ENCODE data around the gene SLC25A4. TPM values are rescaled to one million over a fixed set of nuclear protein-coding genes. Genes with fewer than 3 reads are reported as not detected.
"Not testable (repeated sequence)": the region's sequence is repeated elsewhere in the genome, so short reads cannot be mapped to it uniquely, and the experiment has no call there.

Gene SLC25A4
- total RNA-seq, 1 donor from 2014 or later: 25.4 TPM

DNA sequence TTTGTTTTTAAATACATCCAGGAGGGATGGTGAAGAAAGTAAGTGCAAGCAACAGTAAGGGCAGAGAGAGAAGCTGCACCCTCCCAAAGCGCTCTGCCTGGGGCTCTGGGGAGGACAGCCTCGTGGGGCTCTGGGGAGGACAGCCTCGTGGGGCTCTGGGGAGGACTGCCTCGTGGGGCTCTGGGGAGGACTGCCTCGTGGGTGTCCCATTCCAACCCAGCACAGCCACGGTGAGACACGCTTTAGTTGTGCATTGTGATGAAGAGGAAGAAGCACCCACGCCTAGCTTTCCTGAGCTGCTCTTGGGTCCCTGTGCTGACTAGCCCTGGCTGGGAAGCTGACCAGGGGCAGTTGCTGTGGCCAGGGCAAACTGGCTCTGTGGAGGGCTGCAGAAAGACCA lies 43.1 kb upstream of the SLC25A4 start:
- Mint-ChIP-seq H3K27me3 (ENCODE audit: low read depth) (peaks cover 4% of the 10 kb centered on the region), H3K27ac (no peak overlapping the region), H3K36me3 (no peaks in the 10 kb centered on the region), H3K4me3 (no peak overlapping the region), H3K9me3 (no peaks in the 10 kb centered on the region), H3K4me1 (peaks cover 5% of the 10 kb centered on the region)
- no peak for DNase-seq (ENCODE audit: low spot score in 2 of 2, unreplicated experiment in 2 of 2)
- TF ChIP-seq, protein P1, sequence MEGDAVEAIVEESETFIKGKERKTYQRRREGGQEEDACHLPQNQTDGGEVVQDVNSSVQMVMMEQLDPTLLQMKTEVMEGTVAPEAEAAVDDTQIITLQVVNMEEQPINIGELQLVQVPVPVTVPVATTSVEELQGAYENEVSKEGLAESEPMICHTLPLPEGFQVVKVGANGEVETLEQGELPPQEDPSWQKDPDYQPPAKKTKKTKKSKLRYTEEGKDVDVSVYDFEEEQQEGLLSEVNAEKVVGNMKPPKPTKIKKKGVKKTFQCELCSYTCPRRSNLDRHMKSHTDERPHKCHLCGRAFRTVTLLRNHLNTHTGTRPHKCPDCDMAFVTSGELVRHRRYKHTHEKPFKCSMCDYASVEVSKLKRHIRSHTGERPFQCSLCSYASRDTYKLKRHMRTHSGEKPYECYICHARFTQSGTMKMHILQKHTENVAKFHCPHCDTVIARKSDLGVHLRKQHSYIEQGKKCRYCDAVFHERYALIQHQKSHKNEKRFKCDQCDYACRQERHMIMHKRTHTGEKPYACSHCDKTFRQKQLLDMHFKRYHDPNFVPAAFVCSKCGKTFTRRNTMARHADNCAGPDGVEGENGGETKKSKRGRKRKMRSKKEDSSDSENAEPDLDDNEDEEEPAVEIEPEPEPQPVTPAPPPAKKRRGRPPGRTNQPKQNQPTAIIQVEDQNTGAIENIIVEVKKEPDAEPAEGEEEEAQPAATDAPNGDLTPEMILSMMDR (IDR thresholded peaks at IDR 0.05; ENCODE audit: unreplicated experiment): no peak

DNA sequence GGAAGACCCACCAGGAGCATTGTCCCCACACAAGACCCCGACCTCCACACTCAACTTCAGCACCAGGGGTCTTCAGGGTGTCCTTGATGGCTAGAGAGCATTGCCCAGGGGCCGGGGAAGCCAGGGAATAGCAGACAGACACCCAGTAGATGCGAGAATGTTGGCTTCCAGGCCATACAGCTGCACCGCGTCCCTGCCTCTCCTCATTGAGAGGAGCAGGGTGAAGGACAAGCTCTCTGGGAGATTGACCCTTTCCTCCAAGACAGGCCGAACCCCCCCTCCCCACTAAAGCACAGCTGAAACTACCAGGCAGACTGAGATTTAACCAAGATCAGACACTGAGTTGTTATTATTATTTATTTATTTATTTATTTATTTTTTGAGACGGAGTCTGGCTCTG lies 42.6 kb upstream of the SLC25A4 start:
- Mint-ChIP-seq H3K4me1 (peaks cover 2% of the 10 kb centered on the region), H3K27me3 (ENCODE audit: low read depth) (peaks cover 4% of the 10 kb centered on the region), H3K9me3 (no peaks in the 10 kb centered on the region), H3K27ac (no peak overlapping the region), H3K36me3 (no peaks in the 10 kb centered on the region), H3K4me3 (no peak overlapping the region)
- no peak for DNase-seq (ENCODE audit: low spot score in 2 of 2, unreplicated experiment in 2 of 2)
- TF ChIP-seq, protein P1 (IDR thresholded peaks at IDR 0.05; ENCODE audit: unreplicated experiment): no peak

DNA sequence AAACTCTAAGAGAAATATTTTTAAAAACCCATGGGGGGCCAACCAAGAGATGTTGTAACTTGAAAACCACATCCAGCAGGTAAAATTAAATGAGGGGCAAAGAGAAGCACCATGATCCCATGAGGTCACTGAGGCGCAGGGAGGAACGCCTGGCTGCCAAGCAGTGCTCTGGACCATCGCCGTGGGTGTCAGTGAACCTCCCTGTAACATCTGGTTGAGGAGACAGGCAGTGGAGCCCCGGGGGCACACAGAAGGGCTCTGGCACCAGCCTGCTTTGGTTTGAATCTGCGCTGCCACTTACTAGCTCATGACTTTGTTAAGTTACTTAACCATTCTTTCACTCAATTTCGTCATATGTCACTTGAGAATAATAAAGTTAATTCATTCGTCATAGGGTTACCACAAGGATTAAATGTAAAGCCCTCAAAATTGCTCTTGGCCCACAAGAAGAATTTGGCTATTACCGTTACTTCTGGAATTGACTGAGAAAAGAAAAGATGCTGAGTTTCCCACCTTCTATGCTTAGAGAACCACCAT lies 41.6 kb upstream of the SLC25A4 start:
- no peak for DNase-seq (ENCODE audit: low spot score in 2 of 2, unreplicated experiment in 2 of 2)
- peaks cover 4% of the 10 kb centered on the region for H3K27me3 Mint-ChIP-seq (ENCODE audit: low read depth)
- TF ChIP-seq, protein P1 (IDR thresholded peaks at IDR 0.05; ENCODE audit: unreplicated experiment): no peak
- H3K27ac Mint-ChIP-seq: no peak overlapping the region
- H3K4me3 Mint-ChIP-seq: no peak overlapping the region
- no peaks in the 10 kb centered on the region for H3K36me3 Mint-ChIP-seq
- H3K9me3 Mint-ChIP-seq: no peaks in the 10 kb centered on the region
- no peaks in the 10 kb centered on the region for H3K4me1 Mint-ChIP-seq

DNA sequence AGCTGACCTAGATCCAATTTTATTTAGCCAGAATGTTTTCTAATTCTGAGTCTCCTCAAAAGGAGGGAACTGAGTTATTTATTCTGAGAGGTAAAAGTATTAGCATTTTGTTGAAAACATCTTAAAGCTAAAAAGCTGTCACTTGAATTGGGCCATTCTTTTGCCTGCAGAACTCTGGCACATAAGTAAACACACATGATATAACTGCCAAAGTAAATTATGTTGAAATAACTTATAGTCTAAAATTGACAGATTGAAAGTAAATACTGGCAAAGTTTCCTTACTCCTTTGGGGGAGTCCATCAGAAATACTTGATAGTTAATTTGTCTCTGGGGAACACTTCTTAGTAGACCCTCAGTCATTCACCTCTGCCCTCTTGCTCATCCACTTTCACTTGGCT lies 38.3 kb upstream of the SLC25A4 start:
- TF ChIP-seq, protein P1 (IDR thresholded peaks at IDR 0.05; ENCODE audit: unreplicated experiment): no peak
- Mint-ChIP-seq H3K27ac (no peak overlapping the region), H3K4me1 (peaks cover 3% of the 10 kb centered on the region), H3K9me3 (no peaks in the 10 kb centered on the region), H3K27me3 (ENCODE audit: low read depth) (peaks cover 4% of the 10 kb centered on the region), H3K4me3 (no peak overlapping the region), H3K36me3 (no peaks in the 10 kb centered on the region)
- no peak for DNase-seq (ENCODE audit: low spot score in 2 of 2, unreplicated experiment in 2 of 2)

DNA sequence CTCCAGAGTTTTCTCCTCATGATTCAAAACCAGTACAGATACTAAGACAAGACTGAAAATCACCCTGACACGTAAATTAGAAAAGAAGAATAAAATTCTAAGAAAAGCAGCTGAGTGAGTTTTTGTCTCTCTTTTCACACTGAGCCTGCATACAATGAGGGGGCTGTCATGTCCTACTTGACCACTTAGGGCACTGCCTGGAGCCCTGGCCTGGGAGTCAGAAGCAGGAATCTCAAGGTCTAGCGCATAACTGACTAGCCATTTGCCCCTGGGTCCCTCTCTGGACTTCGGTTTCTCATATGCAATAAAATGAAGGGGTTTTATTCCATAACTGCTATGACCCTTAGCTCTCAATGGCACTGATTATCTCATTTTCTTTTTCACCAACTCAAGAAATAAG lies 36.7 kb upstream of the SLC25A4 start:
- H3K4me3 Mint-ChIP-seq: no peak overlapping the region
- peaks cover 4% of the 10 kb centered on the region for H3K27me3 Mint-ChIP-seq (ENCODE audit: low read depth)
- TF ChIP-seq, protein P1 (IDR thresholded peaks at IDR 0.05; ENCODE audit: unreplicated experiment): no peak
- DNase-seq (ENCODE audit: low spot score in 2 of 2, unreplicated experiment in 2 of 2): no peak
- no peaks in the 10 kb centered on the region for H3K36me3 Mint-ChIP-seq
- H3K4me1 Mint-ChIP-seq: peaks cover 3% of the 10 kb centered on the region
- no peaks in the 10 kb centered on the region for H3K9me3 Mint-ChIP-seq
- H3K27ac Mint-ChIP-seq: no peak overlapping the region

DNA sequence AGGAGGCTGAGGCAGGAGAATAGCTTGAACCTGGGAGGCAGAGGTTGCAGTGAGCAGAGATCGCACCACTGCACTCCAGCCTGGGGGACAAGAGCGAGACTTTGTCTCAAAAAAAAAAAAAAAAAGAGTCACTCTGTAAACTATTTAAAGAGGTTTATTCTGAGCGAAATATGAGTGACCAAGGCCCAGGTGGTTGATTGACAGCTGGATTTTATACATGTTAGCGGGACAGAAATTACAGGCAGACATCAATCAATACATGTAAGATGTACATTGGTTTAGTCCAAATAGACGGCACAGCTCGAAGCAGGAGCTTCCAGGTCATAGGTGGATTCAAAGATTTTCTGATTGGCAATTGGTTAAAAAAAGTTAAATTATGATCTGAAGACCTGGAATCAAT lies 35.5 kb upstream of the SLC25A4 start:
- H3K36me3 Mint-ChIP-seq; H3K27ac Mint-ChIP-seq; H3K4me1 Mint-ChIP-seq; H3K27me3 Mint-ChIP-seq (ENCODE audit: low read depth); H3K4me3 Mint-ChIP-seq; DNase-seq (ENCODE audit: low spot score in 2 of 2, unreplicated experiment in 2 of 2); H3K9me3 Mint-ChIP-seq: not testable (repeated sequence)
